Gastrocnemius medialis (tissue), 4 donors: ENCODE data around the gene C12orf60. TPM values are rescaled to one million over a fixed set of nuclear protein-coding genes. Genes with fewer than 3 reads are reported as not detected.

Source experiments
- ATAC-seq, 2 donors: fragments of 150-250 bp; one replicate each; pipeline ENCODE4 v1.9.1; 2016
- DNase-seq, 2 donors: peaks; one replicate each; pipeline ENCODE4 v3.0.0-alpha.2; 2019
- H3K27ac ChIP-seq, 4 donors: fragments of 200-600 bp; sonication (generic); 1 replicate in 1 of 4; 2 replicates in 3 of 4; pipeline ENCODE4 v1.5.1; 2016 to 2018; ENCODE audit warnings: mild to moderate bottlenecking in 2 of 4, moderate library complexity in 1 of 4
- H3K27me3 ChIP-seq, 3 donors: fragments of 200-600 bp; sonication (generic) in 2 of 3; 1 replicate in 1 of 3; 2 replicates in 2 of 3; pipeline versions ENCODE4 v1.5.1 to v1.6.0; 2016 to 2019; ENCODE audit warnings: mild to moderate bottlenecking in 1 of 3, moderate library complexity in 1 of 3
- H3K36me3 ChIP-seq, 2 donors: fragments of 200-600 bp; sonication (generic) in 1 of 2; one replicate each; pipeline ENCODE4 v1.5.1; 2017 to 2018
- H3K4me1 ChIP-seq, 2 donors: fragments of 200-600 bp; sonication (generic) in 1 of 2; one replicate each; pipeline ENCODE4 v1.5.1; 2016 to 2017; ENCODE audit warnings: mild to moderate bottlenecking in 2 of 2
- H3K4me3 ChIP-seq, 4 donors: fragments of 200-600 bp; sonication (generic) in 3 of 4; 1 replicate in 1 of 4; 2 replicates in 3 of 4; pipeline ENCODE4 v1.5.1; 2016 to 2019; ENCODE audit warnings: mild to moderate bottlenecking in 2 of 4
- H3K9me3 ChIP-seq, 3 donors: fragments of 200-600 bp; sonication (generic) in 2 of 3; 1 replicate in 1 of 3; 2 replicates in 2 of 3; pipeline ENCODE4 v1.5.1; 2016 to 2019
- CTCF ChIP-seq, 5 experiments: fragments of 450-650 bp in 3 of 5; fragments of 200-600 bp in 2 of 5; sonication (generic) in 2 of 5; IDR thresholded peaks in 4 of 5; conservative IDR thresholded peaks in 1 of 5; 1 replicate in 4 of 5; 2 replicates in 1 of 5; pipeline ENCODE4 v1.5.1; 2016 to 2019; ENCODE audit warnings: antibody characterized with exemption in 5 of 5, mild to moderate bottlenecking in 3 of 5, moderate library complexity in 3 of 5
- POLR2A ChIP-seq, 2 donors: fragments of 450-650 bp; IDR thresholded peaks; one replicate each; pipeline ENCODE4 v1.6.1; 2017; ENCODE audit warnings: antibody characterized with exemption in 2 of 2, mild to moderate bottlenecking in 2 of 2, moderate library complexity in 2 of 2
- in situ Hi-C, 4 donors: fragments of 200-750 bp; cut with MboI; loops; one replicate each; pipeline versions ENCODE4 v1.15.0 to v1.8.0; 2017; ENCODE audit warnings: low sequenced_read_pairs in 4 of 4
- intact Hi-C: fragments of 100-400 bp; cut with DNase I; formaldehyde crosslinking; loops from one replicate; pipeline ENCODE4 v1.15.1; 2023; ENCODE audit warnings: low total_unique reads
- total RNA-seq, 4 donors: library from RNA; depleted of rRNA; stranded (reverse); fragments of >200 nt; gene quantifications; one replicate each; pipeline versions ENCODE4 v1.1.0 to v1.2.3, GENCODE V29; 2016

The C12orf60 gene
- total RNA-seq, 4 donors from 2014 or later = 0.33 to 3.8 TPM; not detected in 2

- H3K36me3 ChIP-seq = no peaks in the 10 kb centered on the region
- no peak overlapping the region for H3K4me3 ChIP-seq
- H3K4me1 ChIP-seq = peaks cover 14 to 18% of the 10 kb centered on the region in 2 donors
- no peaks in the 10 kb centered on the region for H3K27me3 ChIP-seq
- no peak for TF ChIP-seq POLR2A (IDR thresholded peaks at IDR 0.05)
- TF ChIP-seq CTCF (IDR thresholded peaks at IDR 0.05 in 4 of 5, conservative IDR thresholded peaks at IDR 0.05 in 1 of 5) = no peak
- H3K27ac ChIP-seq = peak overlapping the region in 3 of 4 donors; percentile 15 to 23 (median 21)
- intact Hi-C loops (loop anchor here (5.0 kb wide), 2 partner anchors 298 to 418 kb away; no protein-coding TSS in a partner anchor), in situ Hi-C loops (loop anchor here (5.0 to 25.0 kb wide), 6 partner anchors 145 to 415 kb away; partner anchors contain the start of gene RERG (in 1 of the 4))
- no peaks in the 10 kb centered on the region for H3K9me3 ChIP-seq
- ATAC-seq = peak in 1 of 2 donors; percentile 33
- no peak for DNase-seq
These were observed 46.2 kb downstream of the C12orf60 start for GRCh38 chr12:14849661-14850060.

- intact Hi-C loops = no loop called here
These were observed 47.6 kb downstream of the C12orf60 start for GRCh38 chr12:14850929-14851663.

GRCh38 chr12:14852880-14853279, 49.4 kb downstream of the C12orf60 start:
- no peak for ATAC-seq
- Histone ChIP-seq H3K4me1 (peaks cover 0 to 7% of the 10 kb centered on the region in 2 donors), H3K9me3 (no peaks in the 10 kb centered on the region), H3K27me3 (no peaks in the 10 kb centered on the region), H3K36me3 (no peaks in the 10 kb centered on the region), H3K27ac (no peak overlapping the region), H3K4me3 (no peak overlapping the region)
- intact Hi-C loops = no loop called here
- in situ Hi-C loops = no loop called here
- no peak for DNase-seq
- TF ChIP-seq POLR2A (IDR thresholded peaks at IDR 0.05) (no peak), CTCF (IDR thresholded peaks at IDR 0.05 in 4 of 5, conservative IDR thresholded peaks at IDR 0.05 in 1 of 5) (no peak)

More at GRCh38 chr12:14850929-14851663, 47.6 kb downstream of the C12orf60 start:
- Histone ChIP-seq H3K4me3 (no peak overlapping the region), H3K27ac (no peak overlapping the region), H3K27me3 (no peaks in the 10 kb centered on the region), H3K4me1 (peaks cover 14% of the 10 kb centered on the region in 2 donors), H3K9me3 (no peaks in the 10 kb centered on the region), H3K36me3 (no peaks in the 10 kb centered on the region)
- in situ Hi-C loops = no loop called here
- no peak for DNase-seq
- no peak for ATAC-seq
- TF ChIP-seq CTCF (IDR thresholded peaks at IDR 0.05 in 4 of 5, conservative IDR thresholded peaks at IDR 0.05 in 1 of 5) = no peak
- no peak for TF ChIP-seq POLR2A (IDR thresholded peaks at IDR 0.05)

GRCh38 chr12:14853961-14854360, 50.5 kb downstream of the C12orf60 start:
- Histone ChIP-seq H3K27ac (no peak overlapping the region), H3K4me1 (peaks cover 0 to 7% of the 10 kb centered on the region in 2 donors), H3K4me3 (no peak overlapping the region), H3K27me3 (no peaks in the 10 kb centered on the region), H3K36me3 (no peaks in the 10 kb centered on the region), H3K9me3 (no peaks in the 10 kb centered on the region)
- no peak for ATAC-seq
- no peak for DNase-seq
- no peak for TF ChIP-seq POLR2A (IDR thresholded peaks at IDR 0.05)
- TF ChIP-seq CTCF (IDR thresholded peaks at IDR 0.05 in 4 of 5, conservative IDR thresholded peaks at IDR 0.05 in 1 of 5) = no peak
- in situ Hi-C loops (no loop called here), intact Hi-C loops (no loop called here)
